ENCODE measurements around the gene IGSF9. TPM values are rescaled to one million over a fixed set of nuclear protein-coding genes. Genes with fewer than 3 reads are reported as not detected.

The IGSF9 gene
- total and polyA plus RNA-seq, 2 of the 13 experiments (the other 11 are each of a cell fraction or from before 2014, with no cell fraction given) = 0.03 TPM; not detected in 1

DNA sequence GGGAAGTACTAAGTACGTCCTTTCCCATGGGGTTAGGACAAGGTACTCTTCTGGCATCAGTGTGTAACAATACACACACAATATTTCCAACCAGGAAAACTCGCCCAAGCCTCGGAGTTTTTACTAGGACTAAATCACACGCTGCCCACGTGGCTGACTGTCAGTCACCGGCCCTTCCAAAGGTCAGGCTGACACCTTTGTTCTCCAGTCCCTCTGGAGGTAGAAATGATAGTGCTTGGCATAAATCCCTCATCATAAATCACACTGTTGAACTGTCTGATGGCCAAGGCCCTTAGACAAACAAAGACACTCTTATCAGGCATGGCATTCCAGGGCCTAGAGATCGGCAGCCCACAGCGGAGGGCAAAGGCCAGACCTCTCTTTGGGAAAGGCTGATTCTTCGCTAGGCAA is 25.5 kb upstream of the IGSF9 start (continued):
- TF ChIP-seq TFE3 (CRISPR knock-in tag; IDR thresholded peaks at IDR 0.05) = peak; percentile 84
- TF ChIP-seq, protein P1, sequence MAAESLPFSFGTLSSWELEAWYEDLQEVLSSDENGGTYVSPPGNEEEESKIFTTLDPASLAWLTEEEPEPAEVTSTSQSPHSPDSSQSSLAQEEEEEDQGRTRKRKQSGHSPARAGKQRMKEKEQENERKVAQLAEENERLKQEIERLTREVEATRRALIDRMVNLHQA (CRISPR knock-in tag; IDR thresholded peaks at IDR 0.05) = no peak
- TF ChIP-seq MEIS1 (CRISPR knock-in tag; IDR thresholded peaks at IDR 0.05; ENCODE audit: borderline replicate concordance) = peak; percentile 95; the same call in 1 of the 2 replicates
- TF ChIP-seq MATR3 (CRISPR knock-in tag; IDR thresholded peaks at IDR 0.05) = no peak
- TF ChIP-seq ZSCAN12 (CRISPR knock-in tag; IDR thresholded peaks at IDR 0.05) = no peak
- TF ChIP-seq, protein P2, sequence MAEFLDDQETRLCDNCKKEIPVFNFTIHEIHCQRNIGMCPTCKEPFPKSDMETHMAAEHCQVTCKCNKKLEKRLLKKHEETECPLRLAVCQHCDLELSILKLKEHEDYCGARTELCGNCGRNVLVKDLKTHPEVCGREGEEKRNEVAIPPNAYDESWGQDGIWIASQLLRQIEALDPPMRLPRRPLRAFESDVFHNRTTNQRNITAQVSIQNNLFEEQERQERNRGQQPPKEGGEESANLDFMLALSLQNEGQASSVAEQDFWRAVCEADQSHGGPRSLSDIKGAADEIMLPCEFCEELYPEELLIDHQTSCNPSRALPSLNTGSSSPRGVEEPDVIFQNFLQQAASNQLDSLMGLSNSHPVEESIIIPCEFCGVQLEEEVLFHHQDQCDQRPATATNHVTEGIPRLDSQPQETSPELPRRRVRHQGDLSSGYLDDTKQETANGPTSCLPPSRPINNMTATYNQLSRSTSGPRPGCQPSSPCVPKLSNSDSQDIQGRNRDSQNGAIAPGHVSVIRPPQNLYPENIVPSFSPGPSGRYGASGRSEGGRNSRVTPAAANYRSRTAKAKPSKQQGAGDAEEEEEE (CRISPR knock-in tag; IDR thresholded peaks at IDR 0.05; ENCODE audit: borderline replicate concordance) = no peak
- no peak for TF ChIP-seq ATAD3A (CRISPR knock-in tag; IDR thresholded peaks at IDR 0.05)
- TF ChIP-seq, protein P3, sequence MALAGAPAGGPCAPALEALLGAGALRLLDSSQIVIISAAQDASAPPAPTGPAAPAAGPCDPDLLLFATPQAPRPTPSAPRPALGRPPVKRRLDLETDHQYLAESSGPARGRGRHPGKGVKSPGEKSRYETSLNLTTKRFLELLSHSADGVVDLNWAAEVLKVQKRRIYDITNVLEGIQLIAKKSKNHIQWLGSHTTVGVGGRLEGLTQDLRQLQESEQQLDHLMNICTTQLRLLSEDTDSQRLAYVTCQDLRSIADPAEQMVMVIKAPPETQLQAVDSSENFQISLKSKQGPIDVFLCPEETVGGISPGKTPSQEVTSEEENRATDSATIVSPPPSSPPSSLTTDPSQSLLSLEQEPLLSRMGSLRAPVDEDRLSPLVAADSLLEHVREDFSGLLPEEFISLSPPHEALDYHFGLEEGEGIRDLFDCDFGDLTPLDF (CRISPR knock-in tag; IDR thresholded peaks at IDR 0.05) = no peak
- TF ChIP-seq AGO2 (optimal IDR thresholded peaks at IDR 0.05; ENCODE audit: low read depth, low read length) = no peak
- TF ChIP-seq MEIS2 (CRISPR knock-in tag; IDR thresholded peaks at IDR 0.05) = peak; percentile 99
- no peak for TF ChIP-seq ZNF501 (CRISPR knock-in tag; IDR thresholded peaks at IDR 0.05)
- peak; percentile 45 to 78; a peak in 2 of 4 replicates for TF ChIP-seq EP300 (IDR thresholded peaks at IDR 0.05; ENCODE audit: low read depth in 2 of 2, low read length in 2 of 2)
- peak; percentile 65; the same call in 1 of the 2 replicates for TF ChIP-seq EP300 (CRISPR knock-in tag; IDR thresholded peaks at IDR 0.05; ENCODE audit: borderline replicate concordance)
- TF ChIP-seq ZNF839 (CRISPR knock-in tag; IDR thresholded peaks at IDR 0.05; ENCODE audit: borderline replicate concordance) = no peak
- TF ChIP-seq FOXA3 (CRISPR knock-in tag; IDR thresholded peaks at IDR 0.05) = peak; percentile 81
